KMS-11 (cell line): ENCODE measurements around the gene ZNF610.

Experiments
- H2AFZ ChIP-seq: fragments of 200-600 bp; sonication (generic); 2 replicates; pipeline ENCODE4 v1.6.1; 2016; ENCODE audit warnings: antibody characterized with exemption, mixed run types, low read depth
- H3K27ac ChIP-seq: fragments of 200-600 bp; sonication (generic); 2 replicates; pipeline ENCODE4 v1.6.1; 2016; ENCODE audit warnings: mild to moderate bottlenecking, mixed run types
- H3K27me3 ChIP-seq: fragments of 200-600 bp; sonication (generic); 2 replicates; pipeline ENCODE4 v1.6.1; 2017; ENCODE audit warnings: mild to moderate bottlenecking, low read depth, mixed run types, moderate library complexity; ENCODE audit not compliant: insufficient read depth
- H3K36me3 ChIP-seq: fragments of 200-600 bp; sonication (generic); 2 replicates; pipeline ENCODE4 v1.6.1; 2017; ENCODE audit warnings: mild to moderate bottlenecking, mixed run types; ENCODE audit not compliant: insufficient read depth
- H3K4me1 ChIP-seq: fragments of 200-600 bp; sonication (generic); 2 replicates; pipeline ENCODE4 v1.6.1; 2016; ENCODE audit warnings: mild to moderate bottlenecking, low read depth, mixed run types; ENCODE audit not compliant: poor library complexity, severe bottlenecking
- H3K4me2 ChIP-seq: fragments of 200-600 bp; sonication (generic); 2 replicates; pipeline ENCODE4 v1.7.0; 2016; ENCODE audit warnings: mild to moderate bottlenecking, mixed run types
- H3K4me3 ChIP-seq: fragments of 200-600 bp; sonication (generic); IDR thresholded peaks from 2 replicates; pipeline ENCODE4 v1.6.1; 2017; ENCODE audit warnings: low read depth, low read length, mixed read lengths; ENCODE audit not compliant: insufficient read depth
- H3K79me2 ChIP-seq: fragments of 200-600 bp; sonication (generic); 2 replicates; pipeline ENCODE4 v1.6.1; 2016; ENCODE audit warnings: low read depth, mixed run types; ENCODE audit not compliant: insufficient read depth
- H3K9ac ChIP-seq: fragments of 200-600 bp; sonication (generic); 2 replicates; pipeline ENCODE4 v1.6.1; 2016; ENCODE audit warnings: mild to moderate bottlenecking, mixed run types
- H4K20me1 ChIP-seq: fragments of 200-600 bp; sonication (generic); 2 replicates; pipeline ENCODE4 v1.6.1; 2016; ENCODE audit warnings: mild to moderate bottlenecking, mixed run types; ENCODE audit not compliant: insufficient read depth
- CTCF ChIP-seq: fragments of 200-600 bp; sonication (generic); conservative IDR thresholded peaks from 2 replicates; pipeline ENCODE4 v1.6.1; 2017; ENCODE audit warnings: low read depth, mild to moderate bottlenecking, antibody characterized with exemption, low read length, moderate library complexity, mixed read lengths

ZNF610 gene

GRCh38 chr19:52410276-52410675 lies 74.2 kb downstream of the ZNF610 start:
- Histone ChIP-seq H3K4me2 (no peak overlapping the region), H2AFZ (no peak overlapping the region), H3K27me3 (no peaks in the 10 kb centered on the region), H3K4me3 (no peak overlapping the region), H4K20me1 (no peaks in the 10 kb centered on the region), H3K36me3 (no peaks in the 10 kb centered on the region), H3K79me2 (no peaks in the 10 kb centered on the region), H3K27ac (no peak overlapping the region), H3K9ac (no peak overlapping the region), H3K4me1 (no peaks in the 10 kb centered on the region)
- TF ChIP-seq CTCF, result no peak

- H3K4me3 ChIP-seq, result no peak overlapping the region
- H3K27ac ChIP-seq, result no peak overlapping the region
- no peak overlapping the region for H3K4me2 ChIP-seq
- H3K27me3 ChIP-seq, result no peaks in the 10 kb centered on the region
- H4K20me1 ChIP-seq, result no peaks in the 10 kb centered on the region
- no peak for TF ChIP-seq CTCF
- H2AFZ ChIP-seq, result no peak overlapping the region
- no peaks in the 10 kb centered on the region for H3K36me3 ChIP-seq
- no peak overlapping the region for H3K9ac ChIP-seq
- H3K79me2 ChIP-seq, result no peaks in the 10 kb centered on the region
- H3K4me1 ChIP-seq, result no peaks in the 10 kb centered on the region
These were observed 79.7 kb downstream of the ZNF610 start for GRCh38 chr19:52415711-52416110.
